T-helper 17 cell (primary cell): ENCODE results near the gene WWP2. TPM values are rescaled to one million over a fixed set of nuclear protein-coding genes. Genes with fewer than 3 reads are reported as not detected.
A peak's percentile ranks its signal among the peaks of the same experiment; 100 is the strongest.

ENCODE experiments used
- ATAC-seq: fragments of 150-1000 bp; cut with Tn5 transposase; 2 replicates; pipeline ENCODE4 v1.10.0; 2021; ENCODE audit warnings: mild to moderate bottlenecking, moderate library complexity
- DNase-seq, 3 donors: peaks; one replicate each; pipeline versions ENCODE4 v3.0.0 to v3.0.0-alpha.2; 2020 to 2021
- H3K9me3 ChIP-seq: one replicate; pipeline ENCODE4 v1.7.0; 2013; ENCODE audit warnings: low read length, mild to moderate bottlenecking; ENCODE audit not compliant: control insufficient read depth, poor library complexity, severe bottlenecking
- H3K27ac Mint-ChIP-seq: one replicate; pipeline ENCODE4 v1.8.0; 2022; ENCODE audit warnings: mild to moderate bottlenecking, moderate library complexity, mixed read lengths
- H3K27me3 Mint-ChIP-seq: one replicate; pipeline ENCODE4 v1.8.0; 2022; ENCODE audit warnings: mixed read lengths
- H3K36me3 Mint-ChIP-seq: one replicate; pipeline ENCODE4 v1.8.0; 2022; ENCODE audit warnings: low read depth, mixed read lengths
- H3K4me1 Mint-ChIP-seq: one replicate; pipeline ENCODE4 v1.8.0; 2022; ENCODE audit warnings: mild to moderate bottlenecking, mixed read lengths
- H3K4me3 Mint-ChIP-seq: one replicate; pipeline ENCODE4 v1.8.0; 2022; ENCODE audit warnings: mild to moderate bottlenecking, moderate library complexity, mixed read lengths
- total RNA-seq, 4 donors: library from RNA in 2 of 4; stranded (reverse) in 2 of 4; gene quantifications; one replicate each; pipeline ENCODE4 v1.2.3 and lab custom pipeline; 2022 to 2026

Gene WWP2
- total RNA-seq, 2 donors from 2014 or later = 60.6 to 64.9 TPM

- ATAC-seq = no peak
- Mint-ChIP-seq H3K4me1 (peaks cover 5% of the 10 kb centered on the region), H3K4me3 (no peak overlapping the region), H3K27ac (no peak overlapping the region), H3K36me3 (peaks cover 8% of the 10 kb centered on the region), H3K27me3 (no peaks in the 10 kb centered on the region)
- H3K9me3 ChIP-seq = no peaks in the 10 kb centered on the region
- no peak for DNase-seq
Measured at GRCh38 chr16:69867784-69868560, 105.8 kb downstream of the WWP2 start.

- no peak for DNase-seq
- Mint-ChIP-seq H3K27ac (no peak overlapping the region), H3K4me1 (peaks cover 11% of the 10 kb centered on the region)
Measured at GRCh38 chr16:69870761-69871160, 108.6 kb downstream of the WWP2 start.

GRCh38 chr16:69871708-69872107 lies 109.6 kb downstream of the WWP2 start:
- peak overlapping the region; percentile 62 for H3K27ac Mint-ChIP-seq
- no peak overlapping the region for H3K4me3 Mint-ChIP-seq
- ATAC-seq = no peak
- peaks cover 7% of the 10 kb centered on the region for H3K36me3 Mint-ChIP-seq
- no peaks in the 10 kb centered on the region for H3K9me3 ChIP-seq
- DNase-seq = no peak
- no peaks in the 10 kb centered on the region for H3K27me3 Mint-ChIP-seq
- H3K4me1 Mint-ChIP-seq = peaks cover 11% of the 10 kb centered on the region

More at GRCh38 chr16:69870761-69871160, 108.6 kb downstream of the WWP2 start:
- Mint-ChIP-seq H3K27me3 (no peaks in the 10 kb centered on the region), H3K4me3 (no peak overlapping the region), H3K36me3 (peaks cover 7% of the 10 kb centered on the region)
- no peaks in the 10 kb centered on the region for H3K9me3 ChIP-seq
- no peak for ATAC-seq

GRCh38 chr16:69872888-69873287 lies 110.8 kb downstream of the WWP2 start:
- Mint-ChIP-seq H3K4me3 (no peak overlapping the region), H3K4me1 (peaks cover 11% of the 10 kb centered on the region), H3K27ac (peak overlapping the region; percentile 67), H3K27me3 (no peaks in the 10 kb centered on the region), H3K36me3 (peaks cover 7% of the 10 kb centered on the region)
- H3K9me3 ChIP-seq = no peaks in the 10 kb centered on the region
- DNase-seq (no peak), ATAC-seq (no peak)

GRCh38 chr16:69873783-69874182 lies 111.7 kb downstream of the WWP2 start:
- H3K36me3 Mint-ChIP-seq = peaks cover 7% of the 10 kb centered on the region
- H3K4me3 Mint-ChIP-seq = no peak overlapping the region
- peak overlapping the region; percentile 67 for H3K27ac Mint-ChIP-seq
- no peaks in the 10 kb centered on the region for H3K9me3 ChIP-seq
- DNase-seq (no peak), ATAC-seq (no peak)
- H3K27me3 Mint-ChIP-seq = no peaks in the 10 kb centered on the region
- peaks cover 11% of the 10 kb centered on the region for H3K4me1 Mint-ChIP-seq

- Mint-ChIP-seq H3K4me3 (no peak overlapping the region), H3K27me3 (no peaks in the 10 kb centered on the region), H3K36me3 (peaks cover 9% of the 10 kb centered on the region), H3K27ac (no peak overlapping the region), H3K4me1 (peaks cover 11% of the 10 kb centered on the region)
- no peak for DNase-seq
- ATAC-seq = no peak
- no peaks in the 10 kb centered on the region for H3K9me3 ChIP-seq
Measured at GRCh38 chr16:69874271-69874670, 112.1 kb downstream of the WWP2 start.

- no peaks in the 10 kb centered on the region for H3K27me3 Mint-ChIP-seq
- H3K4me3 Mint-ChIP-seq = no peak overlapping the region
- H3K27ac Mint-ChIP-seq = no peak overlapping the region
- ATAC-seq (no peak), DNase-seq (no peak)
- H3K9me3 ChIP-seq = no peaks in the 10 kb centered on the region
- peaks cover 8% of the 10 kb centered on the region for H3K36me3 Mint-ChIP-seq
- peaks cover under 1% of the 10 kb centered on the region for H3K4me1 Mint-ChIP-seq
Measured at GRCh38 chr16:69880640-69881133, 118.6 kb downstream of the WWP2 start.

GRCh38 chr16:69881141-69881540 lies 119.0 kb downstream of the WWP2 start:
- H3K4me1 Mint-ChIP-seq = no peaks in the 10 kb centered on the region
- H3K27me3 Mint-ChIP-seq = no peaks in the 10 kb centered on the region
- no peak overlapping the region for H3K4me3 Mint-ChIP-seq
- ATAC-seq (no peak), DNase-seq (no peak)
- no peaks in the 10 kb centered on the region for H3K9me3 ChIP-seq
- peaks cover 8% of the 10 kb centered on the region for H3K36me3 Mint-ChIP-seq
- no peak overlapping the region for H3K27ac Mint-ChIP-seq

GRCh38 chr16:69883744-69884143 lies 121.6 kb downstream of the WWP2 start:
- ATAC-seq (no peak), DNase-seq (no peak)
- Mint-ChIP-seq H3K4me3 (no peak overlapping the region), H3K4me1 (no peaks in the 10 kb centered on the region), H3K36me3 (peaks cover 8% of the 10 kb centered on the region), H3K27me3 (no peaks in the 10 kb centered on the region), H3K27ac (no peak overlapping the region)
- H3K9me3 ChIP-seq = no peaks in the 10 kb centered on the region

- no peak overlapping the region for H3K4me3 Mint-ChIP-seq
- no peaks in the 10 kb centered on the region for H3K27me3 Mint-ChIP-seq
- no peak for DNase-seq
- H3K36me3 Mint-ChIP-seq = peaks cover 4% of the 10 kb centered on the region
- no peaks in the 10 kb centered on the region for H3K9me3 ChIP-seq
- H3K4me1 Mint-ChIP-seq = peaks cover 3% of the 10 kb centered on the region
- H3K27ac Mint-ChIP-seq = no peak overlapping the region
- no peak for ATAC-seq
Measured at GRCh38 chr16:69885722-69886121, 123.6 kb downstream of the WWP2 start.

GRCh38 chr16:69886726-69887125 lies 124.6 kb downstream of the WWP2 start:
- no peaks in the 10 kb centered on the region for H3K9me3 ChIP-seq
- Mint-ChIP-seq H3K27me3 (no peaks in the 10 kb centered on the region), H3K27ac (no peak overlapping the region), H3K4me1 (peaks cover 4% of the 10 kb centered on the region), H3K36me3 (peaks cover 4% of the 10 kb centered on the region), H3K4me3 (no peak overlapping the region)
- DNase-seq (no peak), ATAC-seq (no peak)

GRCh38 chr16:69888005-69888590 lies 126.0 kb downstream of the WWP2 start:
- peaks cover 5% of the 10 kb centered on the region for H3K36me3 Mint-ChIP-seq

GRCh38 chr16:69889295-69889964 lies 127.3 kb downstream of the WWP2 start:
- no peaks in the 10 kb centered on the region for H3K9me3 ChIP-seq
- Mint-ChIP-seq H3K27ac (peak overlapping the region; percentile 51), H3K4me1 (peaks cover 11% of the 10 kb centered on the region), H3K36me3 (peaks cover 5% of the 10 kb centered on the region), H3K27me3 (no peaks in the 10 kb centered on the region), H3K4me3 (no peak overlapping the region)
- no peak for DNase-seq
- no peak for ATAC-seq

More at GRCh38 chr16:69888005-69888590, 126.0 kb downstream of the WWP2 start:
- ATAC-seq (no peak), DNase-seq (no peak)
- Mint-ChIP-seq H3K27me3 (no peaks in the 10 kb centered on the region), H3K4me1 (peaks cover 7% of the 10 kb centered on the region), H3K27ac (no peak overlapping the region), H3K4me3 (no peak overlapping the region)
- no peaks in the 10 kb centered on the region for H3K9me3 ChIP-seq
